Cardiac muscle cell (in vitro differentiated cells and primary cell): ENCODE results near the gene PCSK5. TPM values are rescaled to one million over a fixed set of nuclear protein-coding genes. Genes with fewer than 3 reads are reported as not detected.

Experiments used
- DNase-seq, 2 donors: peaks; one replicate each; pipeline versions ENCODE4 v3.0.0 to v3.0.0-alpha.2; 2010 to 2017; ENCODE audit warnings: low read depth in 1 of 2, low spot score in 1 of 2
- H3K27ac ChIP-seq: fragments of 200-600 bp; sonication (generic); 2 replicates; pipeline ENCODE4 v1.5.1; 2016
- H3K27me3 ChIP-seq: fragments of 200-600 bp; sonication (generic); 2 replicates; pipeline ENCODE4 v1.6.0; 2016; ENCODE audit warnings: control low read depth
- H3K36me3 ChIP-seq: fragments of 200-600 bp; sonication (generic); 2 replicates; pipeline ENCODE4 v1.5.1; 2016; ENCODE audit warnings: control low read depth
- H3K4me1 ChIP-seq: fragments of 200-600 bp; sonication (generic); 2 replicates; pipeline ENCODE4 v1.8.1; 2017; ENCODE audit warnings: low read depth, mild to moderate bottlenecking, mixed run types
- H3K4me3 ChIP-seq: fragments of 200-600 bp; sonication (generic); 2 replicates; pipeline ENCODE4 v1.5.1; 2016; ENCODE audit warnings: mild to moderate bottlenecking
- H3K9me3 ChIP-seq: fragments of 200-600 bp; sonication (generic); 2 replicates; pipeline ENCODE4 v1.5.1; 2017; ENCODE audit warnings: low read depth, mild to moderate bottlenecking, control low read depth
- polyA plus RNA-seq: library from polyadenylated mRNA; unstranded; fragments of >200 nt; fragmentation: Nextera tagmentation; extraction: Ambion mirVana; gene quantifications from 2 replicates; pipeline ENCODE4 v1.2.1, GENCODE V29; 2016
- total RNA-seq: library from RNA; depleted of rRNA; stranded (reverse); fragments of >200 nt; gene quantifications from 2 replicates; pipeline ENCODE4 v1.2.3, GENCODE V29; 2016
- TF ChIP-seq, protein P1 (sequence below): IDR thresholded peaks from 2 replicates; pipeline ENCODE4 v1.5.1; 2012; ENCODE audit warnings: low read depth, mild to moderate bottlenecking, low read length

The PCSK5 gene
- total and polyA plus RNA-seq, 2 experiments from 2014 or later, result 6.8 to 9.6 TPM

- Histone ChIP-seq H3K36me3 (no peaks in the 10 kb centered on the region), H3K4me1 (no peaks in the 10 kb centered on the region), H3K27ac (no peak overlapping the region), H3K27me3 (no peaks in the 10 kb centered on the region), H3K4me3 (no peak overlapping the region), H3K9me3 (no peaks in the 10 kb centered on the region)
- no peak for DNase-seq
- TF ChIP-seq, protein P1, sequence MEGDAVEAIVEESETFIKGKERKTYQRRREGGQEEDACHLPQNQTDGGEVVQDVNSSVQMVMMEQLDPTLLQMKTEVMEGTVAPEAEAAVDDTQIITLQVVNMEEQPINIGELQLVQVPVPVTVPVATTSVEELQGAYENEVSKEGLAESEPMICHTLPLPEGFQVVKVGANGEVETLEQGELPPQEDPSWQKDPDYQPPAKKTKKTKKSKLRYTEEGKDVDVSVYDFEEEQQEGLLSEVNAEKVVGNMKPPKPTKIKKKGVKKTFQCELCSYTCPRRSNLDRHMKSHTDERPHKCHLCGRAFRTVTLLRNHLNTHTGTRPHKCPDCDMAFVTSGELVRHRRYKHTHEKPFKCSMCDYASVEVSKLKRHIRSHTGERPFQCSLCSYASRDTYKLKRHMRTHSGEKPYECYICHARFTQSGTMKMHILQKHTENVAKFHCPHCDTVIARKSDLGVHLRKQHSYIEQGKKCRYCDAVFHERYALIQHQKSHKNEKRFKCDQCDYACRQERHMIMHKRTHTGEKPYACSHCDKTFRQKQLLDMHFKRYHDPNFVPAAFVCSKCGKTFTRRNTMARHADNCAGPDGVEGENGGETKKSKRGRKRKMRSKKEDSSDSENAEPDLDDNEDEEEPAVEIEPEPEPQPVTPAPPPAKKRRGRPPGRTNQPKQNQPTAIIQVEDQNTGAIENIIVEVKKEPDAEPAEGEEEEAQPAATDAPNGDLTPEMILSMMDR, result no peak
Observed at GRCh38 chr9:76027861-76028260, 137.4 kb downstream of the PCSK5 start.

DNA sequence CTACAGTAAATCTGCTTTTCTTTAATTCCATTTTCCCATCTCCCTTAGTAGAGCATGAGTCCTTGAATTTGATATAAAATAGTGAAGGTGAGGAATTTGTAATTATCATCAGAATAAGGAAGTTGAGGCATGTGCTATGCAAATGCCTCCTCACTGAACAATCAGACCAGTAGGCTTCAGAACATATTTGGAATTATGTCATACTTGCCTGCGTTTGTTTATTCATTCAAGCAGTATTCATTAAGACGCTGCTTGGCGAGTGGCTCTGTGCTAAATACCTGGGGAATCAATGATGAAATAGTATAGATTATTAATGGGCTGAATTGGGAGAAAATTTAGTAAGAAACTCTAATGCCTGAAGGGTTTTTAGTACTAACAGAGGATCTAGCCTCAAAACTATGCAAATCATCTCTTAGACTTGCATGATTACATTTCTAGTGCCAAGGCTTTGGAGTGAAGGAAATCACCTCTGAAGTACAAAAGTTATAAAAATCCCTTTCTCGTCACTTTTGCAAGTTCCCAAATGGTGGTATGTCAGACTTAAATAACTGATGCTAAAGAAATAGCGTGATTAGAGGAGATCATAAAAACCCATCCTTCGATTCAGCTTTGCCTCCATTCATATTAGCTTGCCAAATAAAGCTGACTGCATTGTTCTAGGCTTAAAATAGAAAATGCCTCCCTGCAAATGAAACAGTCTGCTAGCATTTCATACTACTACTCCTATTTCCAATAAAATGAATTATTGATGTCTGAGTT lies 141.7 kb downstream of the PCSK5 start:
- Histone ChIP-seq H3K4me3 (no peak overlapping the region), H3K27me3 (no peaks in the 10 kb centered on the region), H3K4me1 (no peaks in the 10 kb centered on the region), H3K27ac (no peak overlapping the region), H3K9me3 (no peaks in the 10 kb centered on the region), H3K36me3 (no peaks in the 10 kb centered on the region)
- TF ChIP-seq, protein P1, result no peak
- DNase-seq, result no peak

DNA sequence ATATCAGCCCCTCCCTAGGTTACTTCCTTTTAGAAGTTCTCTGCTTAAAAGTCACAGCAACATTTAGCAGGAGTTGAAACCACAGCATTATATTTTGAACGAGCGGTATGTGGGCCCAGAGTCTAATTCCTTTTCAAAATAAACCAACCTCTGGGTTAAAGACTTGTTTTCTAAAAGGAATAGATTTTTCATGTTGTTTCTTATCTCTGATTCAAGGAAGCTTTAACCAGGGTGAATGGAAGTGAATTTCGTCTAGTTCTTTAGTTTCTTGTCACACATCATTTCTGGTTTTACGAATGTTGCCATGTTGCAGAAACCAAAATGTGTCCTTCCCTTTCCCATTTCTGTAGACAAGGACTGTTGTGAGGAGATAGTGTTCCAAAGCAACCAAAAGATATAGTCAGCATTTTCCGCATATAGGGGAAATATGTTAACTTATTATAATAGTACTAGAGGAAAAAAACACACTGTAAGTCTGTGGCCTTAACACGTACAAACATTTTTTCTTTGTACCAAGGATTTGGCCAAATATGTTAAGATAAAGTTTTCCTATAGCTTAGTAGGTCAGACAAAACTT lies 142.4 kb downstream of the PCSK5 start:
- TF ChIP-seq, protein P1, result no peak
- no peaks in the 10 kb centered on the region for H3K27me3 ChIP-seq

GRCh38 chr9:76034049-76034448 lies 143.6 kb downstream of the PCSK5 start:
- Histone ChIP-seq H3K9me3 (no peaks in the 10 kb centered on the region), H3K27me3 (no peaks in the 10 kb centered on the region), H3K4me3 (no peak overlapping the region), H3K27ac (no peak overlapping the region), H3K36me3 (no peaks in the 10 kb centered on the region), H3K4me1 (no peaks in the 10 kb centered on the region)
- TF ChIP-seq, protein P1, result no peak
- no peak for DNase-seq

More for the DNA sequence above, 142.4 kb downstream of the PCSK5 start:
- H3K27ac ChIP-seq, result no peak overlapping the region
- H3K36me3 ChIP-seq, result no peaks in the 10 kb centered on the region
- H3K4me3 ChIP-seq, result no peak overlapping the region
- no peak for DNase-seq
- H3K4me1 ChIP-seq, result no peaks in the 10 kb centered on the region
- H3K9me3 ChIP-seq, result no peaks in the 10 kb centered on the region

GRCh38 chr9:76036762-76037161 lies 146.3 kb downstream of the PCSK5 start:
- Histone ChIP-seq H3K27me3 (no peaks in the 10 kb centered on the region), H3K36me3 (no peaks in the 10 kb centered on the region), H3K9me3 (no peaks in the 10 kb centered on the region), H3K4me3 (no peak overlapping the region), H3K4me1 (no peaks in the 10 kb centered on the region), H3K27ac (no peak overlapping the region)
- TF ChIP-seq, protein P1, result no peak
- no peak for DNase-seq
